Measurements from ENCODE around the gene FGGY.

Gene FGGY

GRCh38 chr1:59354709-59355337 lies 57.9 kb downstream of the FGGY start:
- H3K4me3 ChIP-seq (replicated peaks; ENCODE audit: low read depth, low read length): no peak overlapping the region
- no peak for TF ChIP-seq CTCF (IDR thresholded peaks at IDR 0.05; ENCODE audit: low read depth, low read length, missing control alignments)
- no peak for DNase-seq (ENCODE audit: extremely low read depth, low read depth)

GRCh38 chr1:59355361-59355760 lies 58.5 kb downstream of the FGGY start:
- no peak for DNase-seq (ENCODE audit: extremely low read depth, low read depth)
- H3K4me3 ChIP-seq (replicated peaks; ENCODE audit: low read depth, low read length): no peak overlapping the region

GRCh38 chr1:59356627-59357026 lies 59.7 kb downstream of the FGGY start:
- DNase-seq (ENCODE audit: extremely low read depth, low read depth): no peak
- no peak overlapping the region for H3K4me3 ChIP-seq (replicated peaks; ENCODE audit: low read depth, low read length)
- TF ChIP-seq CTCF (IDR thresholded peaks at IDR 0.05; ENCODE audit: low read depth, low read length, missing control alignments): no peak

More at GRCh38 chr1:59355361-59355760, 58.5 kb downstream of the FGGY start:
- no peak for TF ChIP-seq CTCF (IDR thresholded peaks at IDR 0.05; ENCODE audit: low read depth, low read length, missing control alignments)

GRCh38 chr1:59357645-59358320 lies 60.9 kb downstream of the FGGY start:
- H3K4me3 ChIP-seq (replicated peaks; ENCODE audit: low read depth, low read length): no peak overlapping the region
- DNase-seq (ENCODE audit: extremely low read depth, low read depth): no peak
- no peak for TF ChIP-seq CTCF (IDR thresholded peaks at IDR 0.05; ENCODE audit: low read depth, low read length, missing control alignments)

- DNase-seq (ENCODE audit: extremely low read depth, low read depth): no peak
- H3K4me3 ChIP-seq (replicated peaks; ENCODE audit: low read depth, low read length): no peak overlapping the region
- TF ChIP-seq CTCF (IDR thresholded peaks at IDR 0.05; ENCODE audit: low read depth, low read length, missing control alignments): no peak
Measured at GRCh38 chr1:59359325-59359724, 62.4 kb downstream of the FGGY start.

GRCh38 chr1:59360170-59360569 lies 63.3 kb downstream of the FGGY start:
- TF ChIP-seq CTCF (IDR thresholded peaks at IDR 0.05; ENCODE audit: low read depth, low read length, missing control alignments): no peak
- H3K4me3 ChIP-seq (replicated peaks; ENCODE audit: low read depth, low read length): no peak overlapping the region
- no peak for DNase-seq (ENCODE audit: extremely low read depth, low read depth)
